HEK293T (cell line): ENCODE measurements around the gene FRMD8.

Experiments
- CTCF ChIA-PET: fragments of 350-600 bp; formaldehyde crosslinking; extraction: SDS; loops from one replicate; lab custom pipeline; 2021; ENCODE audit warnings: antibody characterized with exemption, inconsistent platforms; lab: Yijun Ruan, JAX
- POLR2A ChIA-PET: fragments of 350-600 bp; formaldehyde crosslinking; extraction: SDS; loops from one replicate; lab custom pipeline; 2020; ENCODE audit warnings: antibody characterized with exemption, inconsistent platforms; lab: Yijun Ruan, JAX
- DNase-seq: peaks from one replicate; pipeline ENCODE4 v3.0.0; 2012; ENCODE audit warnings: mixed read lengths; ENCODE audit errors: extremely low spot score
- HDGF ChIP-seq: fragments of 450-650 bp; IDR thresholded peaks from 2 replicates; pipeline ENCODE4 v1.6.1; 2017; ENCODE audit warnings: antibody characterized with exemption, borderline replicate concordance
- NFRKB ChIP-seq: fragments of 450-650 bp; IDR thresholded peaks from 2 replicates; pipeline ENCODE4 v1.6.1; 2016; ENCODE audit warnings: mild to moderate bottlenecking, moderate library complexity
- PKNOX1 ChIP-seq: fragments of 450-650 bp; IDR thresholded peaks from 2 replicates; pipeline ENCODE4 v1.6.1; 2016
- SUZ12 ChIP-seq: fragments of 450-650 bp; IDR thresholded peaks from 2 replicates; pipeline ENCODE4 v1.6.1; 2016; ENCODE audit warnings: mild to moderate bottlenecking

Gene FRMD8

GRCh38 chr11:65459552-65459951 is 73.1 kb downstream of the FRMD8 start:
- POLR2A ChIA-PET, result interaction anchor here (0.7 to 3.2 kb wide), 8 partner anchors 14 to 43 kb away, joined by 3 to 11 read pairs (median 4); partner anchors contain the start of genes MALAT1 and NEAT1
- CTCF ChIA-PET, result no interaction called here
- no peak for TF ChIP-seq SUZ12
- TF ChIP-seq HDGF, result no peak
- no peak for TF ChIP-seq PKNOX1
- TF ChIP-seq NFRKB, result no peak
- no peak for DNase-seq
